OCI-LY7 (cell line): ENCODE measurements around the gene FGR. TPM values are rescaled to one million over a fixed set of nuclear protein-coding genes. Genes with fewer than 3 reads are reported as not detected.

ENCODE experiments used
- BruUV-seq: library from RNA; stranded (reverse); fragments of 400-500 nt; replicated peaks from 2 replicates; lab custom pipeline; 2021; lab: Mats Ljungman, UMichigan
- CTCF ChIA-PET: fragments of 300-600 bp; sonication (Branson Sonifier 250); formaldehyde crosslinking; loops from one replicate; lab custom pipeline; 2022; ENCODE audit warnings: antibody characterized with exemption; ENCODE audit not compliant: unreplicated experiment; lab: Charles Lee
- POLR2A ChIA-PET: fragments of 300-600 bp; sonication (Branson Sonifier 250); formaldehyde crosslinking; loops from one replicate; lab custom pipeline; 2022; ENCODE audit warnings: antibody characterized with exemption; lab: Charles Lee
- DNase-seq: peaks from one replicate; pipeline ENCODE4 v3.0.0-alpha.2; 2015; ENCODE audit warnings: low spot score
- H2AFZ ChIP-seq: fragments of 200-600 bp; sonication (generic), shearing (Covaris generic); 2 replicates; pipeline ENCODE4 v1.6.1; 2014; ENCODE audit warnings: mild to moderate bottlenecking, antibody characterized with exemption, low read length, moderate library complexity
- H3K27ac ChIP-seq: fragments of 200-600 bp; sonication (generic); 2 replicates; pipeline ENCODE4 v1.5.1; 2014; ENCODE audit warnings: mixed run types, low read depth, mild to moderate bottlenecking, moderate library complexity, low read length, inconsistent platforms; ENCODE audit not compliant: poor library complexity, severe bottlenecking
- H3K36me3 ChIP-seq: fragments of 200-600 bp; sonication (generic); 2 replicates; pipeline ENCODE4 v1.6.1; 2014; ENCODE audit warnings: mild to moderate bottlenecking, antibody characterized with exemption, low read length, moderate library complexity, mixed read lengths; ENCODE audit not compliant: insufficient read depth
- H3K4me1 ChIP-seq: fragments of 200-600 bp; sonication (generic); 2 replicates; pipeline ENCODE4 v1.5.1; 2014; ENCODE audit warnings: mild to moderate bottlenecking, low read length; ENCODE audit not compliant: insufficient read depth, poor library complexity, severe bottlenecking
- H3K4me2 ChIP-seq: fragments of 200-600 bp; sonication (generic); 2 replicates; pipeline ENCODE4 v1.6.1; 2014; ENCODE audit warnings: mild to moderate bottlenecking, low read length
- H3K4me3 ChIP-seq: fragments of 200-600 bp; sonication (generic); 2 replicates; pipeline ENCODE4 v1.5.1; 2014; ENCODE audit warnings: mild to moderate bottlenecking, low read depth, low read length; ENCODE audit not compliant: poor library complexity, severe bottlenecking
- H3K79me2 ChIP-seq: fragments of 200-600 bp; sonication (generic); 2 replicates; pipeline ENCODE4 v1.6.1; 2016; ENCODE audit warnings: low read depth, mild to moderate bottlenecking, low read length, moderate library complexity, mixed read lengths; ENCODE audit not compliant: insufficient read depth
- H3K9me2 ChIP-seq: fragments of 200-600 bp; sonication (generic); 2 replicates; pipeline ENCODE4 v1.6.1; 2016; ENCODE audit warnings: mild to moderate bottlenecking, low read length, mixed read lengths; ENCODE audit not compliant: insufficient read depth
- H3K9me3 ChIP-seq: fragments of 200-600 bp; sonication (generic); 2 replicates; pipeline ENCODE4 v1.6.1; 2014; ENCODE audit warnings: mild to moderate bottlenecking, mixed run types, low read length, mixed read lengths
- H4K20me1 ChIP-seq: fragments of 200-600 bp; sonication (generic); 2 replicates; pipeline ENCODE4 v1.6.1; 2014; ENCODE audit warnings: mild to moderate bottlenecking, antibody characterized with exemption, low read length, moderate library complexity, mixed read lengths; ENCODE audit not compliant: insufficient read depth
- EZH2phosphoT487 ChIP-seq: fragments of 200-600 bp; sonication (generic); IDR thresholded peaks from 2 replicates; pipeline ENCODE4 v1.6.1; 2018; ENCODE audit warnings: low read depth, borderline replicate concordance, mild to moderate bottlenecking, mixed run types, antibody characterized with exemption, low read length, moderate library complexity, mixed read lengths
- intact Hi-C: fragments of 100-400 bp; cut with micrococcal nuclease; formaldehyde crosslinking; loops from one replicate; pipeline ENCODE4 v1.10.0; 2022; ENCODE audit not compliant: unreplicated experiment
- small RNA-seq: library from RNA; depleted of rRNA; stranded (forward); fragments of <200 nt; gene quantifications from one replicate; pipeline ENCODE3, GENCODE V24; 2014
- total RNA-seq, 2 experiments: library from RNA; depleted of rRNA in 1 of 2; stranded (reverse); fragments of >200 nt in 1 of 2; shearing (Covaris generic) in 1 of 2; gene quantifications; 2 replicates each; pipeline ENCODE4 v1.2.3, GENCODE V29; 2014 to 2022
- TF ChIP-seq, protein P1 (sequence below): fragments of 200-600 bp; sonication (generic); conservative IDR thresholded peaks from 2 replicates; pipeline ENCODE4 v1.5.1; 2014; ENCODE audit warnings: mild to moderate bottlenecking, antibody characterized with exemption, low read length, moderate library complexity, mixed read lengths

The FGR gene
- total RNA-seq, 2 experiments from 2014 or later = 1.2 to 2.2 TPM

DNA sequence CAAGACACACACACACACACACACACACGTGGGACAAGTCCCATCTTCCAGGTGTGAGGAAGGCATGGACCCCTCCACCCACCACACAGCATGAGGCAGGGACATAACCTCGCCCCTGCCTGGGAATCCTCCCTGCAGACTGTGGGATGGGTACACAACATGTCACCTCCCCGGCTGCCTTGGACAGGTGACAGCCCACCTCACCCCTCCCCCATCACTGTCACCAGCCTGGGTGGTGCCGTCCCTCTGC lies 71.7 kb downstream of the FGR start:
- no peaks in the 10 kb centered on the region for H4K20me1 ChIP-seq
- intact Hi-C loops = no loop called here
- H3K9me3 ChIP-seq = no peaks in the 10 kb centered on the region
- no peak for DNase-seq
- no peaks in the 10 kb centered on the region for H3K79me2 ChIP-seq
- no peaks in the 10 kb centered on the region for H3K9me2 ChIP-seq
- no peak overlapping the region for H3K27ac ChIP-seq
- peaks cover 13% of the 10 kb centered on the region for H3K4me1 ChIP-seq
- no peak overlapping the region for H3K4me2 ChIP-seq
- no peaks in the 10 kb centered on the region for H3K36me3 ChIP-seq
- no peak overlapping the region for H2AFZ ChIP-seq
- TF ChIP-seq EZH2phosphoT487 = no peak
- TF ChIP-seq, protein P1, sequence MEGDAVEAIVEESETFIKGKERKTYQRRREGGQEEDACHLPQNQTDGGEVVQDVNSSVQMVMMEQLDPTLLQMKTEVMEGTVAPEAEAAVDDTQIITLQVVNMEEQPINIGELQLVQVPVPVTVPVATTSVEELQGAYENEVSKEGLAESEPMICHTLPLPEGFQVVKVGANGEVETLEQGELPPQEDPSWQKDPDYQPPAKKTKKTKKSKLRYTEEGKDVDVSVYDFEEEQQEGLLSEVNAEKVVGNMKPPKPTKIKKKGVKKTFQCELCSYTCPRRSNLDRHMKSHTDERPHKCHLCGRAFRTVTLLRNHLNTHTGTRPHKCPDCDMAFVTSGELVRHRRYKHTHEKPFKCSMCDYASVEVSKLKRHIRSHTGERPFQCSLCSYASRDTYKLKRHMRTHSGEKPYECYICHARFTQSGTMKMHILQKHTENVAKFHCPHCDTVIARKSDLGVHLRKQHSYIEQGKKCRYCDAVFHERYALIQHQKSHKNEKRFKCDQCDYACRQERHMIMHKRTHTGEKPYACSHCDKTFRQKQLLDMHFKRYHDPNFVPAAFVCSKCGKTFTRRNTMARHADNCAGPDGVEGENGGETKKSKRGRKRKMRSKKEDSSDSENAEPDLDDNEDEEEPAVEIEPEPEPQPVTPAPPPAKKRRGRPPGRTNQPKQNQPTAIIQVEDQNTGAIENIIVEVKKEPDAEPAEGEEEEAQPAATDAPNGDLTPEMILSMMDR = no peak
- ChIA-PET POLR2A (interaction anchor here (0.5 kb wide), 1 partner anchor 37 kb away, joined by 3 read pairs; no protein-coding TSS in a partner anchor), CTCF (no interaction called here)
- no TSS peak for BruUV-seq
- no peak overlapping the region for H3K4me3 ChIP-seq

DNA sequence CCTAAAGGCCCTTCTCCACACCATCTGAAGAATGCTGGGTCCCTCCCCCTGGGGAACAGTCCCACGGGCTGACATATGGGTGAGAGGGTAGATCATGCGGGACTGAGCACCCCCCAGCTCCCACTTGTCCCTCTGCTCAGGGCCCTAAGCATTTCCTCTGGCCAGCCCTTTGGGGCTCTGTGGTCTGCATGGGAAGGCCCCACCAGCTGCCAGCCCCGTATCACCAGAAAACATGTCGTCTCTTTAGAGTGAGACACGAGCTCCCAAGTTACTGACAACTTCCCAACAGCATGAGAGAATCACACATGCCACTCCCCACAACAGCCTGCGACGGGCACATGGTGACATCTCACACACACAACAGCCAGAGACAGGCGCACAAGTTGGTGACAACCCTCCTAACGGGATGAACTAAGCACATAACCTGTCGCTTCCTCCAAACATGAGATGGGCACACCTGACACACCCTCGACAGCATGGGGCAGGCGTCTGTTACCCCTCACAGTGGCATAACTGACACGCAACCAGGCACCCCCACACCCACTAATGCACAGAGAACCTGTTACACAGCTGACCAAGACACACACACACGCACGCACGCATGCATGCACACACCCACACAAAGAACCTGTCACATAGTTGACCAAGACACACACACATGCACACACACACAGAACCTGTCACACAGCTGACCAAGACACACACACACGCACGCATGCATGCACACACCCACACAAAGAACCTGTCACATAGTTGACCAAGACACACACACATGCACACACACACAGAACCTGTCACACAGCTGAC lies 72.2 kb downstream of the FGR start:
- H2AFZ ChIP-seq = no peak overlapping the region
- H3K9me3 ChIP-seq = no peaks in the 10 kb centered on the region
- POLR2A ChIA-PET = interaction anchor here (0.5 to 0.6 kb wide), 2 partner anchors 37 to 142 kb away, joined by 3 read pairs; no protein-coding TSS in a partner anchor
- H4K20me1 ChIP-seq = no peaks in the 10 kb centered on the region
- TF ChIP-seq, protein P1 = no peak
- TF ChIP-seq EZH2phosphoT487 = no peak
- H3K9me2 ChIP-seq = no peaks in the 10 kb centered on the region
- H3K4me1 ChIP-seq = peaks cover 8% of the 10 kb centered on the region
- H3K27ac ChIP-seq = no peak overlapping the region
- H3K79me2 ChIP-seq = no peaks in the 10 kb centered on the region
- no peak overlapping the region for H3K4me3 ChIP-seq
- DNase-seq = no peak
- H3K4me2 ChIP-seq = no peak overlapping the region
- CTCF ChIA-PET = no interaction called here
- no TSS peak for BruUV-seq
- H3K36me3 ChIP-seq = no peaks in the 10 kb centered on the region
- intact Hi-C loops = no loop called here

Small RNAs within 50 kb of the gene (small RNA-seq; reads per million reads assigned to genes)
- gene AL031729.1 = not detected
- gene RNU6-949P = not detected

Other genes with a start within 250 kb of the FGR start
- 0.21 and 0.32 TPM in 2 replicates for gene GPR3, start 242.6 kb downstream of the FGR start, total RNA-seq (2014; rRNA removed; shearing (Covaris generic))
- 0.22 and 0.25 TPM in 2 replicates for gene GPR3, start 242.6 kb downstream of the FGR start, total RNA-seq (2022)
- 25.1 and 26.9 TPM in 2 replicates for gene WASF2, start 145.0 kb downstream of the FGR start, total RNA-seq (2014; rRNA removed; shearing (Covaris generic))
- gene WASF2, start 145.0 kb downstream of the FGR start, total RNA-seq (2022) = 106 and 110 TPM in 2 replicates
- 5.5 and 6.5 TPM in 2 replicates for gene AHDC1, start 31.0 kb downstream of the FGR start, total RNA-seq (2014; rRNA removed; shearing (Covaris generic))
- 8.4 and 13.8 TPM in 2 replicates for gene AHDC1, start 31.0 kb downstream of the FGR start, total RNA-seq (2022)
- gene IFI6, start 37.0 kb upstream of the FGR start, total RNA-seq (2014; rRNA removed; shearing (Covaris generic)) = 7.7 and 9.5 TPM in 2 replicates
- 6.0 and 6.8 TPM in 2 replicates for gene IFI6, start 37.0 kb upstream of the FGR start, total RNA-seq (2022)
- gene FAM76A, start 90.8 kb upstream of the FGR start, total RNA-seq (2014; rRNA removed; shearing (Covaris generic)) = 18.6 and 24.6 TPM in 2 replicates
- 16.3 and 19.6 TPM in 2 replicates for gene FAM76A, start 90.8 kb upstream of the FGR start, total RNA-seq (2022)
- 17.2 and 19.8 TPM in 2 replicates for gene STX12, start 138.0 kb upstream of the FGR start, total RNA-seq (2014; rRNA removed; shearing (Covaris generic))
- 29.7 and 30.1 TPM in 2 replicates for gene STX12, start 138.0 kb upstream of the FGR start, total RNA-seq (2022)
- 71.3 and 72.4 TPM in 2 replicates for gene PPP1R8, start 195.6 kb upstream of the FGR start, total RNA-seq (2014; rRNA removed; shearing (Covaris generic))
- 57.3 and 58.0 TPM in 2 replicates for gene PPP1R8, start 195.6 kb upstream of the FGR start, total RNA-seq (2022)
- 0.98 and 4.1 TPM in 2 replicates for gene THEMIS2, start 237.4 kb upstream of the FGR start, total RNA-seq (2014; rRNA removed; shearing (Covaris generic))
- 15.4 and 20.3 TPM in 2 replicates for gene THEMIS2, start 237.4 kb upstream of the FGR start, total RNA-seq (2022)